Esophagus squamous epithelium (tissue), 5 donors: Measurements from ENCODE around the gene ICAM2. TPM values are rescaled to one million over a fixed set of nuclear protein-coding genes. Genes with fewer than 3 reads are reported as not detected.
A peak's percentile ranks its signal among the peaks of the same experiment; 100 is the strongest.

Experiments
- DNase-seq: peaks from one replicate; lab custom pipeline; 2025; lab: John Stamatoyannopoulos, UW
- H3K27ac ChIP-seq, 4 donors: fragments of 200-600 bp; sonication (generic); one replicate each; pipeline ENCODE4 v1.5.1; 2016 to 2019; ENCODE audit warnings: mild to moderate bottlenecking in 1 of 4
- H3K27me3 ChIP-seq, 4 donors: fragments of 200-600 bp; sonication (generic); 1 replicate in 3 of 4; 2 replicates in 1 of 4; pipeline versions ENCODE4 v1.5.1 to v1.6.0; 2017 to 2021; ENCODE audit warnings: antibody characterized with exemption in 1 of 4
- H3K36me3 ChIP-seq, 3 donors: fragments of 200-600 bp; sonication (generic); one replicate each; pipeline ENCODE4 v1.5.1; 2016 to 2019
- H3K4me1 ChIP-seq, 3 donors: fragments of 200-600 bp; sonication (generic); one replicate each; pipeline ENCODE4 v1.5.1; 2017 to 2019
- H3K4me3 ChIP-seq, 4 donors: fragments of 200-600 bp; sonication (generic); 1 replicate in 3 of 4; 2 replicates in 1 of 4; pipeline ENCODE4 v1.5.1; 2016 to 2019; ENCODE audit warnings: mild to moderate bottlenecking in 2 of 4, moderate library complexity in 1 of 4
- H3K9me3 ChIP-seq, 3 donors: fragments of 200-600 bp; sonication (generic); one replicate each; pipeline ENCODE4 v1.5.1; 2016 to 2019
- POLR2A ChIP-seq, 4 donors: fragments of 450-650 bp; IDR thresholded peaks; one replicate each; pipeline ENCODE4 v1.6.1; 2017; ENCODE audit warnings: antibody characterized with exemption in 4 of 4, mild to moderate bottlenecking in 4 of 4, moderate library complexity in 3 of 4
- WGBS, 2 donors: methylation state at CpG; one replicate each; pipeline ENCODE4 v1.1.5; 2018; 5-methylcytosine and 5-hydroxymethylcytosine counted together
- intact Hi-C: fragments of 100-400 bp; cut with DNase I; formaldehyde crosslinking; loops from one replicate; pipeline ENCODE4 v1.15.0; 2022
- total RNA-seq, 4 donors: library from RNA; depleted of rRNA; stranded (reverse); fragments of >200 nt; gene quantifications; one replicate each; pipeline ENCODE4 v1.1.0, GENCODE V29; 2016
- TF ChIP-seq, protein P1 (sequence below), 6 experiments: fragments of 450-650 bp in 4 of 6; fragments of 200-600 bp in 2 of 6; sonication (generic) in 2 of 6; IDR thresholded peaks; one replicate each; pipeline ENCODE4 v1.5.1; 2016 to 2019; ENCODE audit warnings: antibody characterized with exemption in 6 of 6, mild to moderate bottlenecking in 4 of 6, moderate library complexity in 4 of 6
- donor health status: DM: yes; HTN: yes; CAD: no.

Gene ICAM2
- total RNA-seq, 4 donors from 2014 or later, result 2.8 to 28.8 (median 11.8) TPM; not detected in 1

DNA sequence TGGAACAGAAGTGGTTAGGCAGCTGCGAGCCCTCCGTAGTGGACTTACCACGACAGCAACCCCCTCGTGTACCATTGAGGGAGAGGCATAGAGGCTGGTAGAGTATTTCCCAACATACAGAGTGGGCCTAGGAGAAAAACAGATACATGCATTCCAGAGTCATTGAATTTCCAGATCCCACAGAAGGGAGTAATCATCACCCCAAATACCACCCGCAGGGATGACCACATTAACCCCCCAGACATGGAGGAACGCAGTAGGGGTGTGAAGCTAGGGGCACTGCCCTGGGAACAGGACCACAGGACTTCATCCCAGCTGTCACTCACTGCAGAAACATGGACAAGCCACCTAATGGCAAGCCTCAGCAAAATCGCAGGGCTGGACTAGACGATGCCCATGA is 44.7 kb upstream of the ICAM2 start:
- H3K4me1 ChIP-seq, result peaks cover 3 to 44% (median 11%) of the 10 kb centered on the region in 3 donors
- peak overlapping the region in 1 of 4 donors; percentile 6 for H3K4me3 ChIP-seq
- intact Hi-C loops, result no loop called here
- H3K27me3 ChIP-seq, result no peaks in the 10 kb centered on the region
- no peak for DNase-seq
- peak overlapping the region in 3 of 4 donors; percentile 74 to 90 (median 86) for H3K27ac ChIP-seq
- H3K9me3 ChIP-seq, result peaks cover 0 to 19% (median 14%) of the 10 kb centered on the region in 3 donors
- no peak for TF ChIP-seq POLR2A (IDR thresholded peaks at IDR 0.05)
- TF ChIP-seq, protein P1, sequence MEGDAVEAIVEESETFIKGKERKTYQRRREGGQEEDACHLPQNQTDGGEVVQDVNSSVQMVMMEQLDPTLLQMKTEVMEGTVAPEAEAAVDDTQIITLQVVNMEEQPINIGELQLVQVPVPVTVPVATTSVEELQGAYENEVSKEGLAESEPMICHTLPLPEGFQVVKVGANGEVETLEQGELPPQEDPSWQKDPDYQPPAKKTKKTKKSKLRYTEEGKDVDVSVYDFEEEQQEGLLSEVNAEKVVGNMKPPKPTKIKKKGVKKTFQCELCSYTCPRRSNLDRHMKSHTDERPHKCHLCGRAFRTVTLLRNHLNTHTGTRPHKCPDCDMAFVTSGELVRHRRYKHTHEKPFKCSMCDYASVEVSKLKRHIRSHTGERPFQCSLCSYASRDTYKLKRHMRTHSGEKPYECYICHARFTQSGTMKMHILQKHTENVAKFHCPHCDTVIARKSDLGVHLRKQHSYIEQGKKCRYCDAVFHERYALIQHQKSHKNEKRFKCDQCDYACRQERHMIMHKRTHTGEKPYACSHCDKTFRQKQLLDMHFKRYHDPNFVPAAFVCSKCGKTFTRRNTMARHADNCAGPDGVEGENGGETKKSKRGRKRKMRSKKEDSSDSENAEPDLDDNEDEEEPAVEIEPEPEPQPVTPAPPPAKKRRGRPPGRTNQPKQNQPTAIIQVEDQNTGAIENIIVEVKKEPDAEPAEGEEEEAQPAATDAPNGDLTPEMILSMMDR (IDR thresholded peaks at IDR 0.05), result no peak
- H3K36me3 ChIP-seq, result peaks cover 8 to 87% (median 13%) of the 10 kb centered on the region in 3 donors
- 78 to 86% methylated on average over 8 of the region's 8 CpGs for WGBS, 2 donors

DNA sequence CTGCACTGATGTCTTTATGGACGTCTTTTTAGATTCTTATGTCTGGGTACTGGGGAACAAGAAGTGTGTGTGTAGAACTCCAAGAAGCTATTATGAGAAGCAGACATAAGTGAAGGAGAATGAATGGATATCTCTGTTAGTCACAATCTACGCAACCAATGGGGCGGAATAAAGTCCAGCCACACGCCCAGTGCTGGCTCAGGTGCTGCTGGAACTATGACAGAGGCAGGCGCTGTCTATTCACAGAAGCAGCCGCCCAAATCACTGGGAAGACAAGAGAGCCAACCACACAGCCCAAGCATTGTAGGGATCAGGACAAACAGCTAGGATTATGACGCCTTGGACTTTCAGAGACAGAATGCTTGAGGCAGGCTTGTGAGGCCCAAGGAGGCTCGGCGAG is 43.9 kb upstream of the ICAM2 start:
- Histone ChIP-seq H3K4me1 (peaks cover 3 to 44% (median 11%) of the 10 kb centered on the region in 3 donors), H3K4me3 (no peak overlapping the region), H3K36me3 (peaks cover 2 to 87% (median 5%) of the 10 kb centered on the region in 3 donors), H3K27ac (peak overlapping the region; percentile 70 to 90 (median 80)), H3K27me3 (no peaks in the 10 kb centered on the region), H3K9me3 (peaks cover 0 to 11% (median 7%) of the 10 kb centered on the region in 3 donors)
- no peak for TF ChIP-seq POLR2A (IDR thresholded peaks at IDR 0.05)
- TF ChIP-seq, protein P1 (IDR thresholded peaks at IDR 0.05), result no peak
- 45 to 58% methylated on average over 7 to 9 of the region's 9 CpGs for WGBS, 2 donors
- intact Hi-C loops, result no loop called here
- no peak for DNase-seq

DNA sequence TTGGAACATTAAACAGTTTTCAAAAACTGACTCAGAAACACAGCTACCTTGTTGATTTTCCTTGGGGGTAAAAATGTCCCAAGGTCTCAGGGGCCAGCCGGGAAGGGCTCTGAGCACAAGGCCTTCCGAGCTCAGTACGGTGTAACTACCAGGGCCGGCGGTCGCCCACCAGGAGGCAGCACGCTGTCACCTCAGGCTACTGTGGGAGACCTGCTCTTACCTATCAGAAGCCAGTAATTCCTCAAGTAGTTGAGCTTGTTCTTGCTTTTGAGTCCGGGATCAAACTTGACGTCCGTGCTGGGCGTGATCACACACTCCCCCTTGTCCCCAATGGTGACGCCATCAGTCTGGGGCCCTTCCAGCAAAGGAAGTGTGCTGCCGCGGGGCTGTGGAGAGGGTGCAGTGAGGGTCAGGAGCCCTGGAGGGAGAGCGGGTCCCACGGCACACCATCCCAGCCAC is 43.4 kb upstream of the ICAM2 start:
- WGBS, 2 donors, result 49 to 51% methylated on average over 7 to 14 of the region's 16 CpGs
- intact Hi-C loops, result no loop called here

DNA sequence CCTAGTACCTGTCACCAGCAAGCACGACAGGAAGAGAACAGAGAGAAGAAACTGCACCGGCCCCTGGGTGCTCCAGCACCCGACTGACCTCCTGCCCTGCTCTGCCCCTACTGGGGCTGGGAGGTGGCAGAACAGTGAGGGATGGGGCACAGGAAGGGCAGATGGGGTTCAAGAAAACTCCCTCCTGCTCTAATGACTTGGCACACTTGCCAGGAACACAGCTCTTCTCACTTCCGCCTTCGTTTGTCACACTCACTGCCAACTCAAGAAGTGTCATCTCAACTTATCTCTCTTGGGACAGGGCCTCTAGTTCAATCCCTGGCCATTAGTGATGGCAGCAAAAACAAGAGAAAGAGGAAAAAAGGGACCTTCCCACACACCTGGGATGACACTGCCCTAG is 42.7 kb upstream of the ICAM2 start:
- intact Hi-C loops, result no loop called here
- TF ChIP-seq, protein P1 (IDR thresholded peaks at IDR 0.05), result no peak
- TF ChIP-seq POLR2A (IDR thresholded peaks at IDR 0.05), result no peak
- H3K4me1 ChIP-seq, result peaks cover 3 to 44% (median 11%) of the 10 kb centered on the region in 3 donors
- H3K36me3 ChIP-seq, result peaks cover 0 to 87% (median 0%) of the 10 kb centered on the region in 3 donors
- DNase-seq, result no peak
- WGBS, 2 donors, result 92 to 100% methylated on average over 2 to 4 of the region's 5 CpGs
- H3K27ac ChIP-seq, result peak overlapping the region; percentile 70 to 90 (median 80)
- H3K27me3 ChIP-seq, result no peaks in the 10 kb centered on the region
- H3K4me3 ChIP-seq, result no peak overlapping the region
- H3K9me3 ChIP-seq, result no peaks in the 10 kb centered on the region

More for the DNA sequence above, 43.4 kb upstream of the ICAM2 start:
- DNase-seq, result no peak
- Histone ChIP-seq H3K4me1 (peaks cover 3 to 44% (median 11%) of the 10 kb centered on the region in 3 donors), H3K27ac (peak overlapping the region; percentile 70 to 90 (median 80)), H3K27me3 (no peaks in the 10 kb centered on the region), H3K9me3 (peaks cover 0 to 6% (median 1%) of the 10 kb centered on the region in 3 donors), H3K36me3 (peaks cover 0 to 87% (median 0%) of the 10 kb centered on the region in 3 donors), H3K4me3 (no peak overlapping the region)
- TF ChIP-seq, protein P1 (IDR thresholded peaks at IDR 0.05), result peak; percentile 14 to 75 (median 62)
- TF ChIP-seq POLR2A (IDR thresholded peaks at IDR 0.05), result no peak

DNA sequence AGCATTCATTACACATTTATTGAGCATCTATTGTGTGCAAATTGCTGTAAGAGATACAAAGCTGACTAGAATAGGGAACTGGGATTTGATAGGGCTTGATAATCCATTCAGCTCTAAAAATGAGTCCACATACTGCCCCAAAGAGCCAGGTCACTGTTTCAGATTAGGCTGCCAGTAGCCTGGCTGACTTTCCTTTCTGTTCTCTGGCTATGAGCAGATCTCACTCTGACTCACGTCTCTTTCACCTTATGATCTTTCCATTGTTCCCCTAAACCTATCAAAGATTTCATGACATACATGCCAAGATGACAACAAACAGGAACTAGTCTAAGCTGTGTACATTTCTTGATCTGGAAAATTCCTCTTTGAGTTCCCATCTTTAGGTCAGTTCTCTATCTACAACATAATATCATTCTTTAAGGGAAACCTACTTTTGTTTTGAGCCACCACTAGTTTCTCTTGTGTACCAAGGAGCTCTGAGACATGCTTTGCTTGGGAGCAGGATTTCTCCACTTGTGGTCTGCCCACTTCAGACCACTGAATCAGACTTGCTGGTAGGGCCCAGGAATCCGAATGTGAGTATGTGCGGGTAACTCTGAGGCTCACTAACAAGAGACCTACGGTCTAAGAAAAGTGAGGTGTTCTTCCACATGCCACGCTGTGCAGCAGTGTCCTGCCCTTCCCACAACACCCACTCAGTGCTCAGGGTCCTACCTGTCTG is 40.9 kb upstream of the ICAM2 start:
- intact Hi-C loops, result no loop called here
- Histone ChIP-seq H3K27ac (peak overlapping the region in 3 of 4 donors; percentile 47 to 55 (median 55)), H3K4me3 (no peak overlapping the region), H3K27me3 (no peaks in the 10 kb centered on the region), H3K36me3 (peaks cover 0 to 87% (median 0%) of the 10 kb centered on the region in 3 donors), H3K4me1 (peaks cover 3 to 44% (median 11%) of the 10 kb centered on the region in 3 donors), H3K9me3 (no peaks in the 10 kb centered on the region)
- WGBS, 2 donors, result 72 to 79% methylated on average over 5 of the region's 5 CpGs
- no peak for DNase-seq
- no peak for TF ChIP-seq POLR2A (IDR thresholded peaks at IDR 0.05)
- TF ChIP-seq, protein P1 (IDR thresholded peaks at IDR 0.05), result no peak
